DOHH2 (cell line): ENCODE data around the gene SDHB.

Source experiments
- CTCF ChIP-seq: fragments of 200-600 bp; sonication (generic); IDR thresholded peaks from one replicate; pipeline ENCODE4 v1.5.1; 2014; ENCODE audit warnings: antibody characterized with exemption, mild to moderate bottlenecking, low read depth, low read length; ENCODE audit not compliant: poor library complexity, severe bottlenecking
- EZH2phosphoT487 ChIP-seq: fragments of 200-600 bp; sonication (generic); IDR thresholded peaks from 2 replicates; pipeline ENCODE4 v1.6.1; 2017; ENCODE audit warnings: borderline replicate concordance, mild to moderate bottlenecking, antibody characterized with exemption, low read length, moderate library complexity, mixed read lengths

GRCh38 chr1:17012775-17013490 lies 40.9 kb downstream of the SDHB start:
- TF ChIP-seq CTCF (no peak), EZH2phosphoT487 (no peak)
